KMS-11 (cell line): Measurements from ENCODE around the gene PDLIM5.

ENCODE experiments used
- H2AFZ ChIP-seq: fragments of 200-600 bp; sonication (generic); 2 replicates; pipeline ENCODE4 v1.6.1; 2016; ENCODE audit warnings: antibody characterized with exemption, mixed run types, low read depth
- H3K27ac ChIP-seq: fragments of 200-600 bp; sonication (generic); 2 replicates; pipeline ENCODE4 v1.6.1; 2016; ENCODE audit warnings: mild to moderate bottlenecking, mixed run types
- H3K27me3 ChIP-seq: fragments of 200-600 bp; sonication (generic); 2 replicates; pipeline ENCODE4 v1.6.1; 2017; ENCODE audit warnings: mild to moderate bottlenecking, low read depth, mixed run types, moderate library complexity; ENCODE audit not compliant: insufficient read depth
- H3K36me3 ChIP-seq: fragments of 200-600 bp; sonication (generic); 2 replicates; pipeline ENCODE4 v1.6.1; 2017; ENCODE audit warnings: mild to moderate bottlenecking, mixed run types; ENCODE audit not compliant: insufficient read depth
- H3K4me1 ChIP-seq: fragments of 200-600 bp; sonication (generic); 2 replicates; pipeline ENCODE4 v1.6.1; 2016; ENCODE audit warnings: mild to moderate bottlenecking, low read depth, mixed run types; ENCODE audit not compliant: poor library complexity, severe bottlenecking
- H3K4me2 ChIP-seq: fragments of 200-600 bp; sonication (generic); 2 replicates; pipeline ENCODE4 v1.7.0; 2016; ENCODE audit warnings: mild to moderate bottlenecking, mixed run types
- H3K4me3 ChIP-seq: fragments of 200-600 bp; sonication (generic); IDR thresholded peaks from 2 replicates; pipeline ENCODE4 v1.6.1; 2017; ENCODE audit warnings: low read depth, low read length, mixed read lengths; ENCODE audit not compliant: insufficient read depth
- H3K79me2 ChIP-seq: fragments of 200-600 bp; sonication (generic); 2 replicates; pipeline ENCODE4 v1.6.1; 2016; ENCODE audit warnings: low read depth, mixed run types; ENCODE audit not compliant: insufficient read depth
- H3K9ac ChIP-seq: fragments of 200-600 bp; sonication (generic); 2 replicates; pipeline ENCODE4 v1.6.1; 2016; ENCODE audit warnings: mild to moderate bottlenecking, mixed run types
- H4K20me1 ChIP-seq: fragments of 200-600 bp; sonication (generic); 2 replicates; pipeline ENCODE4 v1.6.1; 2016; ENCODE audit warnings: mild to moderate bottlenecking, mixed run types; ENCODE audit not compliant: insufficient read depth
- TF ChIP-seq, protein P1 (sequence below): fragments of 200-600 bp; sonication (generic); conservative IDR thresholded peaks from 2 replicates; pipeline ENCODE4 v1.6.1; 2017; ENCODE audit warnings: low read depth, mild to moderate bottlenecking, antibody characterized with exemption, low read length, moderate library complexity, mixed read lengths

The PDLIM5 gene

DNA sequence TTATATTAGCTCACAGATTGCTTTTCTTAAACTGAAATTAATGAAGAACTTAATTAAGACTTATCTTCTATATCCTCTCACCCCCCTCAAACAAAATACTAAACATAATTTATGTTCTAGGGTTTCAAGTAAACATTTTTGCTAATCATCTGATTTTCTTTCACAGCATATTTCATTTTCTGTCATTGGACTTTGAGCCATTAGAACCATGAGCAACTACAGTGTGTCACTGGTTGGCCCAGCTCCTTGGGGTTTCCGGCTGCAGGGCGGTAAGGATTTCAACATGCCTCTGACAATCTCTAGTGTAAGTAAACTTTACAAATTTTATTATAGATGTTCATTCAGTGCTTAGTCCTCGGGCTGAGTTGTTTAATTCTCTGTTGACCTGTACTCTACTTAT, 3.3 kb downstream of the PDLIM5 start:
- H3K27ac ChIP-seq: no peak overlapping the region
- TF ChIP-seq, protein P1, sequence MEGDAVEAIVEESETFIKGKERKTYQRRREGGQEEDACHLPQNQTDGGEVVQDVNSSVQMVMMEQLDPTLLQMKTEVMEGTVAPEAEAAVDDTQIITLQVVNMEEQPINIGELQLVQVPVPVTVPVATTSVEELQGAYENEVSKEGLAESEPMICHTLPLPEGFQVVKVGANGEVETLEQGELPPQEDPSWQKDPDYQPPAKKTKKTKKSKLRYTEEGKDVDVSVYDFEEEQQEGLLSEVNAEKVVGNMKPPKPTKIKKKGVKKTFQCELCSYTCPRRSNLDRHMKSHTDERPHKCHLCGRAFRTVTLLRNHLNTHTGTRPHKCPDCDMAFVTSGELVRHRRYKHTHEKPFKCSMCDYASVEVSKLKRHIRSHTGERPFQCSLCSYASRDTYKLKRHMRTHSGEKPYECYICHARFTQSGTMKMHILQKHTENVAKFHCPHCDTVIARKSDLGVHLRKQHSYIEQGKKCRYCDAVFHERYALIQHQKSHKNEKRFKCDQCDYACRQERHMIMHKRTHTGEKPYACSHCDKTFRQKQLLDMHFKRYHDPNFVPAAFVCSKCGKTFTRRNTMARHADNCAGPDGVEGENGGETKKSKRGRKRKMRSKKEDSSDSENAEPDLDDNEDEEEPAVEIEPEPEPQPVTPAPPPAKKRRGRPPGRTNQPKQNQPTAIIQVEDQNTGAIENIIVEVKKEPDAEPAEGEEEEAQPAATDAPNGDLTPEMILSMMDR: no peak
- no peaks in the 10 kb centered on the region for H3K36me3 ChIP-seq
- H3K27me3 ChIP-seq: no peaks in the 10 kb centered on the region
- H4K20me1 ChIP-seq: no peaks in the 10 kb centered on the region
- peaks cover 13% of the 10 kb centered on the region; the same call in 1 of the 2 replicates for H3K79me2 ChIP-seq
- H3K4me1 ChIP-seq: peaks cover 29% of the 10 kb centered on the region
- H3K4me2 ChIP-seq: no peak overlapping the region
- no peak overlapping the region for H3K9ac ChIP-seq
- no peak overlapping the region for H2AFZ ChIP-seq
- H3K4me3 ChIP-seq: no peak overlapping the region

DNA sequence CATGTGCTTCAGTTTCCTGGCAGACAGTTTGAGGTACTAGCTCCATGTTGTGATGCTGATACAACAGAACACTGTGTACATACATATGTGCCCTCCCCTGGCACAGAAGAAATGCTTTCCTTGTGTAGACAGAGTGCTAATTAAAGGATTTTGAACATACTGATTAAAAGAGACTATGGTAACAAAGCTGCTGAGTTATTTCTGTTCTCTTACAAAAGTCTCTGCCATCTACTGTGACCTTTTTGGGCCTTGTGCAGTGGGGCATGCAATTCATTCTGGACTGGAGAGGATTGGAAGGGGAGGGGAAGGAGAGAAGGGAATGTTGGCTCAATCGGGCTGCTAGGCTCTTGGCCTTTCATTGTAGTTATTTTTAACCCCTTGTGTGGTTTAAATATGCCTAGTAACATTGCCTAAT, 6.0 kb downstream of the PDLIM5 start:
- Histone ChIP-seq H4K20me1 (no peaks in the 10 kb centered on the region), H3K79me2 (peaks cover 13% of the 10 kb centered on the region; the same call in 1 of the 2 replicates), H3K27me3 (no peaks in the 10 kb centered on the region), H3K4me1 (peaks cover 21% of the 10 kb centered on the region), H3K36me3 (no peaks in the 10 kb centered on the region), H3K4me3 (no peak overlapping the region), H2AFZ (no peak overlapping the region), H3K4me2 (no peak overlapping the region), H3K9ac (no peak overlapping the region), H3K27ac (no peak overlapping the region)
- TF ChIP-seq, protein P1: no peak

DNA sequence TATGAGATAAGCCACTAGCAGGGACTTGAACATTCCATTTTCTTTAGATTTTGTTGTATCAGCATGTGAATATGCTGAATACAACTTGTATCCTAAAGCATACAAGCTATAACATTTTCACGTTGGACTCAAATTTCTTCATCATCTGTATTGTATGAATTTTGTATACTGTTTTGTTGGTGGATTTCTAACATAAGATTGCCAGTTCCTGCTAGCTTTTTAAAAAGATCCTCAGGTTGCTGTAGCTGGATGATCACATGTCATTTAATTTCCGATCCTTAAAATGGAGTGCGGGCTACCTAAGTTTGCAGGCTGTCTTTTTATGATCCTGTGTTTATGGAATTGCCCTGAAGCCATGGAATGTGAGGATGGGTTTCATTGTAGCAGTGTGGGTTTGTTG, 6.9 kb downstream of the PDLIM5 start:
- H3K27me3 ChIP-seq: no peaks in the 10 kb centered on the region
- TF ChIP-seq, protein P1: no peak
- 0 out of 2 replicates have a peak, but pooled peaks cover 7% of the 10 kb centered on the region for H3K79me2 ChIP-seq
- H2AFZ ChIP-seq: no peak overlapping the region
- H3K4me3 ChIP-seq: no peak overlapping the region
- H3K27ac ChIP-seq: no peak overlapping the region
- no peaks in the 10 kb centered on the region for H3K36me3 ChIP-seq
- no peak overlapping the region for H3K9ac ChIP-seq
- H3K4me1 ChIP-seq: peaks cover 11% of the 10 kb centered on the region
- no peaks in the 10 kb centered on the region for H4K20me1 ChIP-seq
- H3K4me2 ChIP-seq: no peak overlapping the region

GRCh38 chr4:94459462-94460161, 7.9 kb downstream of the PDLIM5 start:
- no peak overlapping the region for H3K27ac ChIP-seq
- H3K4me3 ChIP-seq: no peak overlapping the region
- no peak overlapping the region for H2AFZ ChIP-seq
- TF ChIP-seq, protein P1: no peak
- H3K4me2 ChIP-seq: no peak overlapping the region
- no peaks in the 10 kb centered on the region for H3K36me3 ChIP-seq
- no peaks in the 10 kb centered on the region for H3K27me3 ChIP-seq
- H3K4me1 ChIP-seq: peaks cover 8% of the 10 kb centered on the region
- H4K20me1 ChIP-seq: no peaks in the 10 kb centered on the region
- no peak overlapping the region for H3K9ac ChIP-seq
- H3K79me2 ChIP-seq: 0 out of 2 replicates have a peak, but pooled peaks cover 2% of the 10 kb centered on the region
